Dedifferentiated amniotic fluid mesenchymal stem cell (primary cell): ENCODE measurements around the gene AIFM3.
"Not testable (repeated sequence)": the region's sequence is repeated elsewhere in the genome, so short reads cannot be mapped to it uniquely, and the experiment has no call there.

Experiments used
- DNase-seq: peaks from one replicate; pipeline ENCODE4 v3.0.0-alpha.2; 2016; ENCODE audit errors: extremely low spot score

AIFM3 gene

GRCh38 chr22:20940904-20941385 lies 26.1 kb upstream of the AIFM3 start:
- no peak for DNase-seq

- DNase-seq: not testable (repeated sequence)
Observed at GRCh38 chr22:20942203-20942902, 24.7 kb upstream of the AIFM3 start.

GRCh38 chr22:20943104-20943933 lies 23.7 kb upstream of the AIFM3 start:
- no peak for DNase-seq

GRCh38 chr22:20944042-20944441 lies 23.0 kb upstream of the AIFM3 start:
- DNase-seq: no peak

- DNase-seq: no peak
Observed at GRCh38 chr22:20945578-20945934, 21.5 kb upstream of the AIFM3 start.

GRCh38 chr22:20946080-20946986 lies 20.7 kb upstream of the AIFM3 start:
- no peak for DNase-seq

- no peak for DNase-seq
Observed at GRCh38 chr22:20946991-20947390, 20.1 kb upstream of the AIFM3 start.

GRCh38 chr22:20948450-20948849 lies 18.6 kb upstream of the AIFM3 start:
- no peak for DNase-seq

GRCh38 chr22:20948989-20949388 lies 18.1 kb upstream of the AIFM3 start:
- no peak for DNase-seq

GRCh38 chr22:20949698-20950183 lies 17.3 kb upstream of the AIFM3 start:
- DNase-seq: no peak

GRCh38 chr22:20951151-20951931 lies 15.7 kb upstream of the AIFM3 start:
- DNase-seq: no peak

GRCh38 chr22:20951932-20952380 lies 15.1 kb upstream of the AIFM3 start:
- no peak for DNase-seq

GRCh38 chr22:20952544-20953341 lies 14.3 kb upstream of the AIFM3 start:
- DNase-seq: no peak

GRCh38 chr22:20953342-20953608 lies 13.8 kb upstream of the AIFM3 start:
- DNase-seq: no peak

- no peak for DNase-seq
Observed at GRCh38 chr22:20953668-20954500, 13.2 kb upstream of the AIFM3 start.

- no peak for DNase-seq
Observed at GRCh38 chr22:20955548-20955947, 11.5 kb upstream of the AIFM3 start.

GRCh38 chr22:20956258-20957101 lies 10.6 kb upstream of the AIFM3 start:
- no peak for DNase-seq

- no peak for DNase-seq
Observed at GRCh38 chr22:20957102-20957682, 9.9 kb upstream of the AIFM3 start.
